ENCODE data around the gene ZFYVE28. TPM values are rescaled to one million over a fixed set of nuclear protein-coding genes. Genes with fewer than 3 reads are reported as not detected.

Gene ZFYVE28
- total RNA-seq, 2 donors from 2014 or later, result 6.6 to 30.2 TPM

GRCh38 chr4:2286904-2287593, 131.4 kb downstream of the ZFYVE28 start:
- Histone ChIP-seq H3K36me3 (no peaks in the 10 kb centered on the region), H3K27me3 (replicated peaks; ENCODE audit: insufficient read depth) (no peaks in the 10 kb centered on the region), H3K4me1 (replicated peaks) (no peaks in the 10 kb centered on the region), H3K4me3 (no peak overlapping the region), H3K9me3 (no peaks in the 10 kb centered on the region), H3K27ac (no peak overlapping the region)
- no peak for DNase-seq (ENCODE audit: low spot score)
- intact Hi-C loops (cut with DNase I), result no loop called here
- 62% methylated on average over 19 of the region's 19 CpGs for WGBS
- TF ChIP-seq, protein P1, sequence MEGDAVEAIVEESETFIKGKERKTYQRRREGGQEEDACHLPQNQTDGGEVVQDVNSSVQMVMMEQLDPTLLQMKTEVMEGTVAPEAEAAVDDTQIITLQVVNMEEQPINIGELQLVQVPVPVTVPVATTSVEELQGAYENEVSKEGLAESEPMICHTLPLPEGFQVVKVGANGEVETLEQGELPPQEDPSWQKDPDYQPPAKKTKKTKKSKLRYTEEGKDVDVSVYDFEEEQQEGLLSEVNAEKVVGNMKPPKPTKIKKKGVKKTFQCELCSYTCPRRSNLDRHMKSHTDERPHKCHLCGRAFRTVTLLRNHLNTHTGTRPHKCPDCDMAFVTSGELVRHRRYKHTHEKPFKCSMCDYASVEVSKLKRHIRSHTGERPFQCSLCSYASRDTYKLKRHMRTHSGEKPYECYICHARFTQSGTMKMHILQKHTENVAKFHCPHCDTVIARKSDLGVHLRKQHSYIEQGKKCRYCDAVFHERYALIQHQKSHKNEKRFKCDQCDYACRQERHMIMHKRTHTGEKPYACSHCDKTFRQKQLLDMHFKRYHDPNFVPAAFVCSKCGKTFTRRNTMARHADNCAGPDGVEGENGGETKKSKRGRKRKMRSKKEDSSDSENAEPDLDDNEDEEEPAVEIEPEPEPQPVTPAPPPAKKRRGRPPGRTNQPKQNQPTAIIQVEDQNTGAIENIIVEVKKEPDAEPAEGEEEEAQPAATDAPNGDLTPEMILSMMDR (IDR thresholded peaks at IDR 0.05), result no peak
- TF ChIP-seq POLR2A (IDR thresholded peaks at IDR 0.05) (no peak), POLR2AphosphoS5 (IDR thresholded peaks at IDR 0.05) (no peak)

DNA sequence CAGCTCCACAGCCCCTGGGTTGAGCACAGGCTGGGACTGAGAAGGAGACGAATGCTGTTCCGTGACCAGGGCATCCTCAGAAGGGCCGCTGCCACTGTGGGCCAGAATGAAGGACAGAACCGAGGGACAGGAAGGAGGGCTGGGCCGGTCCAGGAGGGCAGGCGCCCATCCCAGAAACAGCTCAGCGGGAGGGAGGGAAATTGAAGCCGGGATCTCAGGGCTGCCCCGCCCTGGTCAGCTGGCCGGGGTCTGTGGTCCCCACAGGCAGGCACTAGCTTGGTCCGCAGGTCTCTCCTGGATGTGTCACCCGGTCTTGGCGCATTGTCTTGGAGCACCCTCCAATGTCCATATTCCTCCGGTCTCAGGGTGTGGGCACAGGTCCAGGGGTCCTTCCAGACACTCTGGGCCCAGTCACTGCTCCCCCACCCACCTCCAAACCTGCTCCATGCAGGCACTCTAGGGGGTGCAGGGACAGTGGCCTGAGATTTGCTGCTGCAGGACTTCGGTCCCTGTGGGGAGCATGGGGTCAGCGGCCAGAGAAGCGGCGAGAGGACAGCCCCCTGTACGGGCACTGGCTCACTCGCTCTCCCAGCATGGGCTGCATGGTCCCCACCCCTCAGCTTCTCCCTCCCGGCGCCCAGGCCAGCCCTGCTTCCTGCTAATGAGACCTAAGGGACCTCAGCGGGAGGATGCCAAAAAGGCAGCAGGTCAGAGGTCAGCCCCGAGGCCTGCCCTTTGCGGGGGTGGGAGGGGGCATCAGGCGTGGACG, 132.6 kb downstream of the ZFYVE28 start:
- no peaks in the 10 kb centered on the region for H3K4me1 ChIP-seq (replicated peaks)
- intact Hi-C loops (cut with DNase I), result no loop called here
- H3K27me3 ChIP-seq (replicated peaks; ENCODE audit: insufficient read depth), result no peaks in the 10 kb centered on the region
- no peaks in the 10 kb centered on the region for H3K9me3 ChIP-seq
- no peak overlapping the region for H3K27ac ChIP-seq
- TF ChIP-seq POLR2AphosphoS5 (IDR thresholded peaks at IDR 0.05), result no peak
- TF ChIP-seq, protein P1 (IDR thresholded peaks at IDR 0.05), result no peak
- TF ChIP-seq POLR2A (IDR thresholded peaks at IDR 0.05), result no peak
- no peak for DNase-seq (ENCODE audit: low spot score)
- no peak overlapping the region for H3K4me3 ChIP-seq
- WGBS, result 85% methylated on average over 24 of the region's 27 CpGs
- no peaks in the 10 kb centered on the region for H3K36me3 ChIP-seq

- no peak for DNase-seq (ENCODE audit: low spot score)
- TF ChIP-seq POLR2A (IDR thresholded peaks at IDR 0.05) (no peak), POLR2AphosphoS5 (IDR thresholded peaks at IDR 0.05) (no peak)
- TF ChIP-seq, protein P1 (IDR thresholded peaks at IDR 0.05), result no peak
- 86% methylated on average over 15 of the region's 15 CpGs for WGBS
- Histone ChIP-seq H3K4me3 (no peak overlapping the region), H3K27ac (no peak overlapping the region), H3K27me3 (replicated peaks; ENCODE audit: insufficient read depth) (no peaks in the 10 kb centered on the region), H3K9me3 (no peaks in the 10 kb centered on the region), H3K36me3 (no peaks in the 10 kb centered on the region), H3K4me1 (replicated peaks) (no peaks in the 10 kb centered on the region)
- intact Hi-C loops (cut with DNase I), result no loop called here
Observed at GRCh38 chr4:2284934-2285612, 133.4 kb downstream of the ZFYVE28 start.

- Histone ChIP-seq H3K4me3 (no peak overlapping the region), H3K9me3 (no peaks in the 10 kb centered on the region), H3K27me3 (replicated peaks; ENCODE audit: insufficient read depth) (no peaks in the 10 kb centered on the region), H3K4me1 (replicated peaks) (no peaks in the 10 kb centered on the region), H3K27ac (no peak overlapping the region), H3K36me3 (no peaks in the 10 kb centered on the region)
- intact Hi-C loops (cut with DNase I), result no loop called here
- TF ChIP-seq POLR2A (IDR thresholded peaks at IDR 0.05) (no peak), POLR2AphosphoS5 (IDR thresholded peaks at IDR 0.05) (no peak)
- TF ChIP-seq, protein P1 (IDR thresholded peaks at IDR 0.05), result no peak
- WGBS, result 95% methylated on average over 21 of the region's 23 CpGs
- DNase-seq (ENCODE audit: low spot score), result no peak
Observed at GRCh38 chr4:2284161-2284933, 134.1 kb downstream of the ZFYVE28 start.
